Panc1 (cell line): Measurements from ENCODE around the gene PPHLN1.

Source experiments
- CTCF ChIP-seq: fragments of 450-650 bp; IDR thresholded peaks from 2 replicates; pipeline ENCODE4 v1.5.1; 2017; ENCODE audit warnings: mild to moderate bottlenecking
- POLR2AphosphoS5 ChIP-seq: IDR thresholded peaks from 2 replicates; pipeline ENCODE4 v1.6.1; 2012; ENCODE audit warnings: mild to moderate bottlenecking, low read depth, low read length, moderate library complexity
- REST ChIP-seq, 2 experiments: IDR thresholded peaks; 2 replicates each; pipeline ENCODE4 v1.6.1; 2011 to 2012; ENCODE audit warnings: low read depth in 2 of 2, control low read depth in 1 of 2, low read length in 1 of 2, mild to moderate bottlenecking in 1 of 2, moderate library complexity in 1 of 2; ENCODE audit not compliant: insufficient read depth in 1 of 2
- SIN3A ChIP-seq: IDR thresholded peaks from 2 replicates; pipeline ENCODE4 v1.6.1; 2012; ENCODE audit warnings: low read depth, mild to moderate bottlenecking, low read length, moderate library complexity, borderline replicate concordance; ENCODE audit not compliant: insufficient read depth

- TF ChIP-seq CTCF (no peak), POLR2AphosphoS5 (no peak), SIN3A (no peak), REST (IDR thresholded peaks at IDR 0.05; ENCODE audit: insufficient read depth in 1 of 2, low read depth in 2 of 2, low read length in 1 of 2) (no peak)
Observed at GRCh38 chr12:42346403-42347002, 20.5 kb downstream of the PPHLN1 start.
